Cerebellar cortex (tissue), 1 donor: ENCODE results near the gene SIAH2.

ENCODE experiments used
- DNase-seq: peaks from one replicate; pipeline ENCODE4 v3.0.0-alpha.2; 2015; ENCODE audit warnings: low spot score

The SIAH2 gene

GRCh38 chr3:150747886-150748683, 14.9 kb downstream of the SIAH2 start:
- DNase-seq: no peak

GRCh38 chr3:150746791-150747590, 16.0 kb downstream of the SIAH2 start:
- DNase-seq: no peak

GRCh38 chr3:150745832-150746231, 17.1 kb downstream of the SIAH2 start:
- no peak for DNase-seq

GRCh38 chr3:150744919-150745211, 18.1 kb downstream of the SIAH2 start:
- DNase-seq: no peak

GRCh38 chr3:150744041-150744918, 18.7 kb downstream of the SIAH2 start:
- no peak for DNase-seq

GRCh38 chr3:150743508-150743907, 19.5 kb downstream of the SIAH2 start:
- DNase-seq: no peak

GRCh38 chr3:150742679-150743078, 20.3 kb downstream of the SIAH2 start:
- no peak for DNase-seq

- no peak for DNase-seq
These were observed 20.8 kb downstream of the SIAH2 start for GRCh38 chr3:150742141-150742523.

GRCh38 chr3:150741497-150742140, 21.4 kb downstream of the SIAH2 start:
- DNase-seq: no peak

GRCh38 chr3:150740733-150741496, 22.1 kb downstream of the SIAH2 start:
- no peak for DNase-seq

- DNase-seq: no peak
These were observed 22.9 kb downstream of the SIAH2 start for GRCh38 chr3:150739877-150740645.

- no peak for DNase-seq
These were observed 23.6 kb downstream of the SIAH2 start for GRCh38 chr3:150739200-150739863.

- DNase-seq: no peak
These were observed 24.3 kb downstream of the SIAH2 start for GRCh38 chr3:150738688-150739087.

- no peak for DNase-seq
These were observed 24.9 kb downstream of the SIAH2 start for GRCh38 chr3:150737874-150738679.

- DNase-seq: no peak
These were observed 25.8 kb downstream of the SIAH2 start for GRCh38 chr3:150736903-150737832.

GRCh38 chr3:150736316-150736719, 26.7 kb downstream of the SIAH2 start:
- no peak for DNase-seq

- no peak for DNase-seq
These were observed 28.2 kb downstream of the SIAH2 start for GRCh38 chr3:150734795-150735119.
